ENCODE measurements around the gene SIRT4.

- no peak for TF ChIP-seq EZH2 (IDR thresholded peaks at IDR 0.05; ENCODE audit: low read depth)
- TF ChIP-seq CTCF (conservative IDR thresholded peaks at IDR 0.05) = no peak
Measured at GRCh38 chr12:120343692-120344091, 41.6 kb downstream of the SIRT4 start.

Data from PC-9 (cell line).